Karpas-422 (cell line): Measurements from ENCODE around the gene CACNA1C. TPM values are rescaled to one million over a fixed set of nuclear protein-coding genes. Genes with fewer than 3 reads are reported as not detected.

Source experiments
- DNase-seq: peaks from one replicate; pipeline ENCODE4 v3.0.0-alpha.2; 2015
- H2AFZ ChIP-seq: fragments of 200-600 bp; sonication (generic); 2 replicates; pipeline ENCODE4 v1.6.1; 2014; ENCODE audit warnings: antibody characterized with exemption, low read length, mixed read lengths
- H3K27ac ChIP-seq: fragments of 200-600 bp; sonication (generic); 2 replicates; pipeline ENCODE4 v1.5.1; 2014; ENCODE audit warnings: mild to moderate bottlenecking, low read length, moderate library complexity
- H3K27me3 ChIP-seq: fragments of 200-600 bp; sonication (generic); 2 replicates; pipeline ENCODE4 v1.6.1; 2014; ENCODE audit warnings: low read length, mixed read lengths
- H3K36me3 ChIP-seq: fragments of 200-600 bp; sonication (generic); 2 replicates; pipeline ENCODE4 v1.6.1; 2014; ENCODE audit warnings: low read length, mixed read lengths; ENCODE audit not compliant: insufficient read depth
- H3K4me1 ChIP-seq: fragments of 200-600 bp; sonication (generic); 2 replicates; pipeline ENCODE4 v1.6.1; 2014; ENCODE audit warnings: mild to moderate bottlenecking, low read length, mixed read lengths
- H3K4me2 ChIP-seq: fragments of 200-600 bp; sonication (generic); 2 replicates; pipeline ENCODE4 v1.6.1; 2014; ENCODE audit warnings: low read length, low read depth, mild to moderate bottlenecking; ENCODE audit not compliant: poor library complexity, severe bottlenecking
- H3K4me3 ChIP-seq: fragments of 200-600 bp; sonication (generic); 2 replicates; pipeline ENCODE4 v1.5.1; 2014; ENCODE audit warnings: mild to moderate bottlenecking, antibody characterized with exemption, low read length, mixed read lengths
- H3K79me2 ChIP-seq: fragments of 200-600 bp; sonication (generic); 2 replicates; pipeline ENCODE4 v1.6.1; 2014; ENCODE audit warnings: mild to moderate bottlenecking, low read length, mixed read lengths
- H3K9ac ChIP-seq: fragments of 200-600 bp; sonication (generic); 2 replicates; pipeline ENCODE4 v1.6.0; 2014; ENCODE audit warnings: low read length
- H3K9me2 ChIP-seq: fragments of 200-600 bp; sonication (generic), shearing (Covaris generic); replicated peaks from 2 replicates; pipeline ENCODE4 v1.6.0; 2014; ENCODE audit warnings: mild to moderate bottlenecking, low read length, moderate library complexity; ENCODE audit not compliant: insufficient read depth
- H3K9me3 ChIP-seq: fragments of 300-700, 200-600 bp; sonication (generic); 2 replicates; pipeline ENCODE4 v1.6.1; 2014; ENCODE audit warnings: low read length, mixed read lengths
- H4K20me1 ChIP-seq: fragments of 200-600 bp; sonication (generic); 2 replicates; pipeline ENCODE4 v1.6.1; 2014; ENCODE audit warnings: mild to moderate bottlenecking, antibody characterized with exemption, low read length, low read depth; ENCODE audit not compliant: insufficient read depth
- total RNA-seq: library from RNA; depleted of rRNA; stranded (reverse); fragments of >200 nt; shearing (Covaris generic); gene quantifications from 2 replicates; pipeline ENCODE4 v1.2.3, GENCODE V29; 2014; ENCODE audit warnings: low replicate concordance

Gene CACNA1C
- total RNA-seq, 1 experiment from 2014 or later: 0.11 TPM

- no peak overlapping the region for H3K27ac ChIP-seq
- H3K4me3 ChIP-seq: no peak overlapping the region
- no peak overlapping the region for H2AFZ ChIP-seq
- no peak overlapping the region for H3K9ac ChIP-seq
- H4K20me1 ChIP-seq: no peaks in the 10 kb centered on the region
- no peaks in the 10 kb centered on the region for H3K4me1 ChIP-seq
- no peaks in the 10 kb centered on the region for H3K27me3 ChIP-seq
- H3K4me2 ChIP-seq: no peak overlapping the region
- no peak for DNase-seq
- no peaks in the 10 kb centered on the region for H3K9me2 ChIP-seq
- H3K9me3 ChIP-seq: no peaks in the 10 kb centered on the region
- no peaks in the 10 kb centered on the region for H3K79me2 ChIP-seq
- no peaks in the 10 kb centered on the region for H3K36me3 ChIP-seq
Measured at GRCh38 chr12:2435511-2435910, 382.7 kb downstream of the CACNA1C start.

DNA sequence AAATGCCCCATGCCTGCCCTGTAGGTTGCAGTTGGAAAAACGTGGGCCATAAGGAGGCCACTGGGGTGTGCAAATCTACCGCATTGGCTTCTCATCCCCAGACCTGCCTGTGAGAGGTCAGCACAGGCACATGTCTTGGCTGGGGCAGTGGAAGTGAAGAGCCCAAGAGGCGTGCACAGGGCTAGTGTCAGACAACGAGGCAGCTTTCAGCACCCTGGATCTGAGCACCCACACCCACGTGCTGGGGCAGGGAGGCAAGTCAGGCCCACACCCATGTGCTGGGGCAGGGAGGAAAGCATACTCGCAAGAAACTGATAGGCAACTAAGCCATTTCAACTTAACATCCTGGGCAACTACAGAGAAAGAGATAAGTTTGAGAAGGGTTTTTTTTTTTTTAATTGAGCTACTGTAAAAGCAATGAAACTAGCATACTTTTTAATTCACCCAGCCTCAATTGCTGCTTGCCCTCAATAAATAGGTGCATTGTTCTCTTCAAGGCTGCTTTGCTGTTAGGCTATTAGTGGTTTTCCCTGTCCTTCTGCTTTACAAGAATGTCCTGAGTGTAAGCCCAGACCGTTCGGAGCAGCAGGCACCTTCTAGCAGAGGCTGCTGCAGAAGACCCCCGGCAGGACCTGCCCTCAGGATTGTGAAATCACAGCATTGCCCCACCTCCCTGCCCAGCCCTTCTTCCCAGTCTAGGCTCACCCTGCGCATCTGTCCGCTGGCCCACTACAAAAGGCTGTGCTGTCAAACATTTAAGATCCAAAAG is 386.7 kb downstream of the CACNA1C start:
- Histone ChIP-seq H2AFZ (no peak overlapping the region), H3K4me1 (no peaks in the 10 kb centered on the region), H3K9me2 (no peaks in the 10 kb centered on the region), H3K27me3 (no peaks in the 10 kb centered on the region), H3K9me3 (no peaks in the 10 kb centered on the region), H3K36me3 (no peaks in the 10 kb centered on the region), H3K4me3 (no peak overlapping the region), H3K79me2 (no peaks in the 10 kb centered on the region), H3K27ac (no peak overlapping the region), H3K9ac (no peak overlapping the region), H3K4me2 (no peak overlapping the region), H4K20me1 (no peaks in the 10 kb centered on the region)
- no peak for DNase-seq

DNA sequence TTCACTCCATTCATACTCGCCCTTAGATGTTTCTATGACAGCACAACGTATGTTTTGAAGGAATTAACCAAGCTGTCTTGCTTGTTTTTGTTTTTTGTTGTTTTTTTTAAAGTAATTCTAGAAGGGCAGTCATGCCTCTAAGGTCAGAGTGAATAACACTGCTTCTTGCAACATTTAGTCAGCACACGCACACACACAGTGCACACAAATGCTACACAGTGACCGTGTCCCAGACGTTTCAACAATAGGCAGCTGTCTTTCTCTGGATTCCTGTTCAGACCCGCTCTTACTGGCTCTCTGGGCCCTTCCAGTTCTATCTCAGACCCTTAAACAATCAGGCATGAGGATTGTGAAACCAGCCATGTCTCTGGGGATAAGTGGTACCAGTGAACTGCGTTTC is 391.0 kb downstream of the CACNA1C start:
- H3K9me2 ChIP-seq: no peaks in the 10 kb centered on the region
- no peaks in the 10 kb centered on the region for H3K79me2 ChIP-seq
- no peak overlapping the region for H3K4me2 ChIP-seq
- H4K20me1 ChIP-seq: no peaks in the 10 kb centered on the region
- no peak overlapping the region for H2AFZ ChIP-seq
- no peaks in the 10 kb centered on the region for H3K9me3 ChIP-seq
- H3K4me1 ChIP-seq: no peaks in the 10 kb centered on the region
- H3K4me3 ChIP-seq: no peak overlapping the region
- no peak overlapping the region for H3K27ac ChIP-seq
- no peaks in the 10 kb centered on the region for H3K36me3 ChIP-seq
- DNase-seq: no peak
- H3K27me3 ChIP-seq: no peaks in the 10 kb centered on the region
- no peak overlapping the region for H3K9ac ChIP-seq

DNA sequence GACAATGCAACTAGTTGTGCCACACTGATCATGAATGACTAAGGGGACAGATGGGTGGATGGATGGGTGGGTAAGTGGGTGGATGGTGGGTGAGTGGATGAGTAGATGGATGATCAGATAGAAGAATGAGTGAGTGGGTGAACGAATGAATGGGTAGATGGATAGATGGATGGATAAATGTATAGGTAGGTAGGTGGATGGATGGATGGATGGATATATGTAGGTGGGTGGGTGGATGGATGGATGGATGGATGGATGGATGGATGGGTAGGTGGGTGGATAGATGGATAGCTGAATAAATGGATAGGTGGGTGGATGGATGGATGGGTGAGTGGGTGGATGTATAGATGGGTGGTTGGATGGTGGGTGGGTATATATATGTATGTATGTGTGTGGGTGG is 393.2 kb downstream of the CACNA1C start:
- Histone ChIP-seq H3K79me2 (no peaks in the 10 kb centered on the region), H3K27ac (no peak overlapping the region), H3K9me2 (no peaks in the 10 kb centered on the region), H4K20me1 (no peaks in the 10 kb centered on the region), H2AFZ (no peak overlapping the region), H3K36me3 (no peaks in the 10 kb centered on the region), H3K9ac (no peak overlapping the region), H3K27me3 (no peaks in the 10 kb centered on the region), H3K4me2 (no peak overlapping the region), H3K4me1 (no peaks in the 10 kb centered on the region), H3K4me3 (no peak overlapping the region), H3K9me3 (no peaks in the 10 kb centered on the region)
- no peak for DNase-seq

DNA sequence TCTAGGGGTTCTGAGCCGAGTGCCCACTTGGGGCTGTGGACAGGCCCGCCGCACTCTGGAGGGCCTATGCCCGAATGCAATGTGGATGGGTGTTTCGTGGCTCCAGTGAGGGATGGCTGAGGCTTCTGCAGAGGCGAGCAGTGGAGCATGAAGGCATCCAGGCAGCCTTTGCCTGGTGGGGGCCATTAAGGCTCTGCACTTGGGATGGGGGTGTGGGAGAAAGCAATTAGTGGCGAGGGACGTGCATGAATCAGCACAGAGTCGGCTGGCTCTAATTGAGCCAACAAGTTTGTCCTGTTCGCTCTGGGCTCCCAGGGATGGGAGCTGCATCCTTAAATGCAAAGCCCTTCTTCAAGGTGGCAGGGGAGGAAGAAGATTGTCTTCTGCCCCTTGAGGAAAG is 395.1 kb downstream of the CACNA1C start:
- no peaks in the 10 kb centered on the region for H3K9me2 ChIP-seq
- no peak overlapping the region for H3K4me3 ChIP-seq
- H4K20me1 ChIP-seq: no peaks in the 10 kb centered on the region
- H2AFZ ChIP-seq: no peak overlapping the region
- H3K9ac ChIP-seq: no peak overlapping the region
- H3K27ac ChIP-seq: no peak overlapping the region
- H3K79me2 ChIP-seq: no peaks in the 10 kb centered on the region
- no peaks in the 10 kb centered on the region for H3K36me3 ChIP-seq
- H3K9me3 ChIP-seq: no peaks in the 10 kb centered on the region
- no peak overlapping the region for H3K4me2 ChIP-seq
- no peak for DNase-seq
- H3K27me3 ChIP-seq: no peaks in the 10 kb centered on the region
- no peaks in the 10 kb centered on the region for H3K4me1 ChIP-seq

- H3K27me3 ChIP-seq: no peaks in the 10 kb centered on the region
- H2AFZ ChIP-seq: no peak overlapping the region
- H3K36me3 ChIP-seq: no peaks in the 10 kb centered on the region
- no peaks in the 10 kb centered on the region for H3K9me3 ChIP-seq
- no peak for DNase-seq
- H3K4me3 ChIP-seq: no peak overlapping the region
- H4K20me1 ChIP-seq: no peaks in the 10 kb centered on the region
- H3K79me2 ChIP-seq: no peaks in the 10 kb centered on the region
- no peaks in the 10 kb centered on the region for H3K4me1 ChIP-seq
- no peak overlapping the region for H3K9ac ChIP-seq
- H3K9me2 ChIP-seq: no peaks in the 10 kb centered on the region
- no peak overlapping the region for H3K4me2 ChIP-seq
- H3K27ac ChIP-seq: no peak overlapping the region
Measured at GRCh38 chr12:2449586-2449985, 396.8 kb downstream of the CACNA1C start.

- no peak overlapping the region for H2AFZ ChIP-seq
- no peaks in the 10 kb centered on the region for H4K20me1 ChIP-seq
- no peak overlapping the region for H3K27ac ChIP-seq
- no peak overlapping the region for H3K4me3 ChIP-seq
- no peak overlapping the region for H3K4me2 ChIP-seq
- H3K9ac ChIP-seq: no peak overlapping the region
- H3K27me3 ChIP-seq: no peaks in the 10 kb centered on the region
- no peaks in the 10 kb centered on the region for H3K36me3 ChIP-seq
- no peak for DNase-seq
- H3K4me1 ChIP-seq: no peaks in the 10 kb centered on the region
- no peaks in the 10 kb centered on the region for H3K79me2 ChIP-seq
- H3K9me3 ChIP-seq: no peaks in the 10 kb centered on the region
- H3K9me2 ChIP-seq: no peaks in the 10 kb centered on the region
Measured at GRCh38 chr12:2450553-2450952, 397.8 kb downstream of the CACNA1C start.

GRCh38 chr12:2451025-2451424 is 398.2 kb downstream of the CACNA1C start:
- Histone ChIP-seq H3K9me3 (no peaks in the 10 kb centered on the region), H3K36me3 (no peaks in the 10 kb centered on the region), H4K20me1 (no peaks in the 10 kb centered on the region), H3K4me2 (no peak overlapping the region), H3K79me2 (no peaks in the 10 kb centered on the region), H3K4me1 (no peaks in the 10 kb centered on the region), H3K4me3 (no peak overlapping the region), H3K27me3 (no peaks in the 10 kb centered on the region), H2AFZ (no peak overlapping the region), H3K27ac (no peak overlapping the region), H3K9ac (no peak overlapping the region), H3K9me2 (no peaks in the 10 kb centered on the region)
- no peak for DNase-seq
